Endodermal cell (in vitro differentiated cells): ENCODE data around the gene RAB37. TPM values are rescaled to one million over a fixed set of nuclear protein-coding genes. Genes with fewer than 3 reads are reported as not detected.

Experiments
- DNase-seq: peaks from one replicate; pipeline ENCODE4 v3.0.0-alpha.2; 2017
- H3K27ac ChIP-seq: 2 replicates; pipeline ENCODE4 v1.5.1; 2013; ENCODE audit warnings: mild to moderate bottlenecking, low read depth, low read length, moderate library complexity
- H3K27me3 ChIP-seq: 2 replicates; pipeline ENCODE4 v1.6.1; 2013; ENCODE audit warnings: mild to moderate bottlenecking, low read length, moderate library complexity; ENCODE audit not compliant: insufficient read depth, control insufficient read depth, poor library complexity, severe bottlenecking
- H3K36me3 ChIP-seq: 2 replicates; pipeline ENCODE4 v1.7.0; 2013; ENCODE audit warnings: mild to moderate bottlenecking, low read length, moderate library complexity; ENCODE audit not compliant: control insufficient read depth, insufficient read depth
- H3K4me1 ChIP-seq: one replicate; pipeline ENCODE4 v1.7.0; 2013; ENCODE audit warnings: low read length; ENCODE audit not compliant: control insufficient read depth, insufficient read depth
- H3K4me3 ChIP-seq: 2 replicates; pipeline ENCODE4 v1.5.1; 2013; ENCODE audit warnings: mild to moderate bottlenecking, low read length, moderate library complexity
- H3K9ac ChIP-seq: 2 replicates; pipeline ENCODE4 v1.6.1; 2013; ENCODE audit warnings: mild to moderate bottlenecking, low read length, moderate library complexity; ENCODE audit not compliant: poor library complexity, severe bottlenecking; ENCODE audit errors: extremely low read depth
- H3K9me3 ChIP-seq: 2 replicates; pipeline ENCODE4 v1.6.1; 2013; ENCODE audit warnings: mild to moderate bottlenecking, low read length, moderate library complexity; ENCODE audit not compliant: control insufficient read depth
- H3K27ac Mint-ChIP-seq: 2 replicates; pipeline ENCODE4 v1.8.0; 2020; ENCODE audit warnings: mixed read lengths
- H3K27me3 Mint-ChIP-seq: 2 replicates; pipeline ENCODE4 v1.8.0; 2021; ENCODE audit warnings: mild to moderate bottlenecking, mixed read lengths; ENCODE audit not compliant: insufficient read depth
- H3K36me3 Mint-ChIP-seq: 2 replicates; pipeline ENCODE4 v1.8.0; 2020; ENCODE audit warnings: low read depth, mixed read lengths
- H3K4me1 Mint-ChIP-seq: 2 replicates; pipeline ENCODE4 v1.8.0; 2020; ENCODE audit warnings: mixed read lengths
- H3K4me3 Mint-ChIP-seq: 2 replicates; pipeline ENCODE4 v1.8.0; 2020; ENCODE audit warnings: mild to moderate bottlenecking, moderate library complexity, mixed read lengths
- H3K9me3 Mint-ChIP-seq: 2 replicates; pipeline ENCODE4 v1.8.0; 2020; ENCODE audit warnings: mild to moderate bottlenecking, mixed read lengths
- CTCF ChIP-seq: fragments of 200-600 bp; sonication (generic); conservative IDR thresholded peaks from 2 replicates; pipeline ENCODE4 v1.5.0; 2021; ENCODE audit warnings: antibody characterized with exemption, mild to moderate bottlenecking
- WGBS, 2 experiments: methylation state at CpG; one replicate each; pipeline versions ENCODE4 v1.1.5 to v1.1.7; 2013; ENCODE audit warnings: missing lambda C conversion rate in 2 of 2, mixed read lengths in 1 of 2; ENCODE audit not compliant: insufficient coverage in 1 of 2, insufficient read length in 1 of 2; 5-methylcytosine and 5-hydroxymethylcytosine counted together
- total RNA-seq, 2 donors: library from RNA; stranded (reverse); fragmentation: NEBNext Ultra II Directional in 1 of 2; extraction: Animal tissue kit (Norgen Biotek cat#: 25700) in 1 of 2; gene quantifications; 2 replicates in 1 of 2; 3 replicates in 1 of 2; pipeline ENCODE4 v1.2.1, GENCODE V29; 2021

RAB37 gene
- total RNA-seq, 2 donors from 2014 or later: 6.8 to 8.4 TPM

- Mint-ChIP-seq H3K4me1 (no peaks in the 10 kb centered on the region), H3K36me3 (no peaks in the 10 kb centered on the region), H3K27me3 (peaks cover 12% of the 10 kb centered on the region), H3K9me3 (no peaks in the 10 kb centered on the region), H3K4me3 (no peak overlapping the region), H3K27ac (no peak overlapping the region)
- Histone ChIP-seq H3K9me3 (no peaks in the 10 kb centered on the region), H3K36me3 (no peaks in the 10 kb centered on the region), H3K4me3 (no peak overlapping the region), H3K27me3 (no peaks in the 10 kb centered on the region), H3K4me1 (no peaks in the 10 kb centered on the region), H3K27ac (no peak overlapping the region), H3K9ac (no peak overlapping the region)
- DNase-seq: no peak
- no peak for TF ChIP-seq CTCF
- 94 to 96% methylated on average over 4 of the region's 4 CpGs for WGBS, 2 experiments
Observed at GRCh38 chr17:74722782-74723181, 14.3 kb upstream of the RAB37 start.

GRCh38 chr17:74723891-74724290 lies 13.2 kb upstream of the RAB37 start:
- no peaks in the 10 kb centered on the region for H3K4me1 ChIP-seq
- H3K27me3 Mint-ChIP-seq: peaks cover 12% of the 10 kb centered on the region
- no peak for TF ChIP-seq CTCF
- no peak for DNase-seq
- no peak overlapping the region for H3K4me3 ChIP-seq
- no peaks in the 10 kb centered on the region for H3K36me3 ChIP-seq
- no peak overlapping the region for H3K27ac Mint-ChIP-seq
- no peaks in the 10 kb centered on the region for H3K36me3 Mint-ChIP-seq
- no peak overlapping the region for H3K9ac ChIP-seq
- H3K4me1 Mint-ChIP-seq: no peaks in the 10 kb centered on the region
- no peaks in the 10 kb centered on the region for H3K27me3 ChIP-seq
- WGBS, 2 experiments: 85 to 86% methylated on average over 4 to 5 of the region's 5 CpGs
- H3K4me3 Mint-ChIP-seq: no peak overlapping the region
- H3K27ac ChIP-seq: no peak overlapping the region
- no peaks in the 10 kb centered on the region for H3K9me3 ChIP-seq
- H3K9me3 Mint-ChIP-seq: no peaks in the 10 kb centered on the region

- Histone ChIP-seq H3K4me1 (no peaks in the 10 kb centered on the region), H3K9me3 (no peaks in the 10 kb centered on the region), H3K36me3 (no peaks in the 10 kb centered on the region), H3K27me3 (no peaks in the 10 kb centered on the region), H3K9ac (no peak overlapping the region), H3K27ac (no peak overlapping the region), H3K4me3 (no peak overlapping the region)
- H3K27me3 Mint-ChIP-seq: peaks cover 12% of the 10 kb centered on the region
- 85 to 88% methylated on average over 3 of the region's 3 CpGs for WGBS, 2 experiments
- no peak for DNase-seq
- no peaks in the 10 kb centered on the region for H3K36me3 Mint-ChIP-seq
- no peak overlapping the region for H3K4me3 Mint-ChIP-seq
- no peak overlapping the region for H3K27ac Mint-ChIP-seq
- no peaks in the 10 kb centered on the region for H3K9me3 Mint-ChIP-seq
- TF ChIP-seq CTCF: no peak
- H3K4me1 Mint-ChIP-seq: no peaks in the 10 kb centered on the region
Observed at GRCh38 chr17:74725111-74725510, 11.9 kb upstream of the RAB37 start.
